HK-2 (cell line): ENCODE results near the gene TFDP1.

ENCODE experiments used
- DNase-seq: peaks from one replicate; pipeline ENCODE4 v3.0.0-alpha.2; 2018; ENCODE audit not compliant: unreplicated experiment

Gene TFDP1

GRCh38 chr13:113650275-113650674 lies 65.7 kb downstream of the TFDP1 start:
- DNase-seq, result no peak

GRCh38 chr13:113650731-113651148 lies 66.2 kb downstream of the TFDP1 start:
- DNase-seq, result no peak

- DNase-seq, result no peak
These were observed 67.2 kb downstream of the TFDP1 start for GRCh38 chr13:113651511-113652403.

- no peak for DNase-seq
These were observed 68.1 kb downstream of the TFDP1 start for GRCh38 chr13:113652404-113653263.

GRCh38 chr13:113653264-113654174 lies 69.0 kb downstream of the TFDP1 start:
- no peak for DNase-seq

GRCh38 chr13:113654175-113654560 lies 69.6 kb downstream of the TFDP1 start:
- DNase-seq, result no peak

- DNase-seq, result no peak
These were observed 70.2 kb downstream of the TFDP1 start for GRCh38 chr13:113654591-113655345.

GRCh38 chr13:113655346-113656002 lies 70.9 kb downstream of the TFDP1 start:
- no peak for DNase-seq

GRCh38 chr13:113656003-113656588 lies 71.5 kb downstream of the TFDP1 start:
- no peak for DNase-seq

GRCh38 chr13:113656831-113657671 lies 72.5 kb downstream of the TFDP1 start:
- DNase-seq, result no peak

- no peak for DNase-seq
These were observed 73.5 kb downstream of the TFDP1 start, which contains the start of gene ATP4B for GRCh38 chr13:113657851-113658741. ATP4B (minus strand) TSS chr13:113658198; CDS start chr13:113658144, 54 bp downstream.

GRCh38 chr13:113658836-113659235 lies 74.3 kb downstream of the TFDP1 start:
- no peak for DNase-seq

- no peak for DNase-seq
These were observed 74.8 kb downstream of the TFDP1 start for GRCh38 chr13:113659337-113659736.

GRCh38 chr13:113660066-113660465 lies 75.5 kb downstream of the TFDP1 start:
- DNase-seq, result no peak

GRCh38 chr13:113661509-113661908 lies 77.0 kb downstream of the TFDP1 start:
- no peak for DNase-seq

GRCh38 chr13:113663934-113664333 lies 79.4 kb downstream of the TFDP1 start:
- no peak for DNase-seq

- DNase-seq, result no peak
These were observed 80.4 kb downstream of the TFDP1 start for GRCh38 chr13:113664751-113665596.
